IPS-NIHi7 (cell line): ENCODE results near the gene ACAP3.
A peak's percentile ranks its signal among the peaks of the same experiment; 100 is the strongest.

Experiments
- DNase-seq: peaks from one replicate; pipeline ENCODE4 v3.0.0; 2012; ENCODE audit warnings: mixed read lengths; ENCODE audit errors: extremely low spot score

The ACAP3 gene

GRCh38 chr1:1286313-1287261 is 21.1 kb downstream of the ACAP3 start:
- no peak for DNase-seq

GRCh38 chr1:1285611-1286311 is 22.0 kb downstream of the ACAP3 start:
- peak; percentile 13 for DNase-seq

DNA sequence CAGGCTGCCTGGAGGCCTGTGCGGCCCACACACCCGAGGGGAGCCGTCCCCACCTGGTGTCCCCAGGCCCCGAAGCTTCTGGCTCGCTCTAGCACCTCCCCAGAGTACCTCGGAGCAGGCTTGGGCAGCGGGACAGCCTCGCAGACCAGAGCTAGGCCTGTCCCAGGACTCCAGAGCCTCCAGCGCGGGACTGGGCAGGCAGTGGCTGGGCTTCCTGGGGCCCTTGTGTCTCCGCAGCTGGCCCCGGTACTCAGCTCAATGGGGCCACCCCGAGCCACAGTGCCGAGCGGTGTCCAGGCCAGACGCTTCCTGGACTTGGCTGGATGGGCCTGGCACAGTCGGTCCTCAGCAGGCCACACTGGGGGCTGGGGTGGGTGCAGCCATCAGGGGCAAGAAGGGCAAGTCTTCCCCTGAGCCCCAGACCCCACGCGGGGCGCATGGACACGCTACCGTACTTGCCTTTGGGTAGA is 22.6 kb downstream of the ACAP3 start:
- no peak for DNase-seq

GRCh38 chr1:1284221-1285101 is 23.3 kb downstream of the ACAP3 start:
- no peak for DNase-seq

DNA sequence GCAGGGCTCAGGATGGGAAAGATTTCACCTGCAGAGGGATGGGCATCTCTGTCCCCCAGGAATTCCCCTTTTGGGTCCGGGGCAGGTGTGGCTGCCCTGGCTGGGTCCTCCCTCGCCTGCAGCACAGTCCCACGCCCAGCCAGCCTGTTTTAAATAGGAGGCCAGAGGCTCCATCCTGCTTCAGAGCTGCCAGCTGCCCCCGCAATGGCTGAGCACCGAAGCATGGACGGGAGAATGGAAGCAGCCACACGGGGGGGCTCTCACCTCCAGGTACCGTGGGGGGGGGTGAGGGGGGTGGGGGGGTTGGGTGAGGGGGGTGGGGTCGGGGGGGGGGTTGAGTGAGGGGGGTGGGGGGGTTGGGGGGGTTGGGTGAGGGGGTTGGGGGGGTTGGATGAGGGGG is 23.9 kb downstream of the ACAP3 start:
- DNase-seq, result peak; percentile 59

DNA sequence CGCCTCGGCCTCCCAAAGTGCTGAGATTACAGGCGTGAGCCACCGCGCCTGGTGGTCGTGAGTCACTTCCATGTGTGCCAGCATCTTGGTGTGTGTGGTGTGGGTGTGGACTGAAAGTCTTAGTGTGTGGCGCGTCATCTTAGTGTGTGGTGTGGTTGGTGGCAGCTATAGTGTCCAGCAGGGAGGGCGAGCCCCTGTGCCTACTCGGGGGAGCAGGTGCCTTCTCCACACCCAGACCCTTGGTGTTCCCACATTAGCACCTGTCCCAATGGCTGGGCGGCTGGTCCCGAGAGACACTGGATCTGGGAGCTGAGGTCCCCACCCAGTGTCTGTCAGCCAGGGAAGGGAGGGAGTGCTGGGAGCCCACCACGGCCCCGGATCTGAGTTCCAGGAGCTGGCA is 24.7 kb downstream of the ACAP3 start:
- DNase-seq, result no peak

- no peak for DNase-seq
Observed at GRCh38 chr1:1281533-1282321, 26.0 kb downstream of the ACAP3 start.

- DNase-seq, result no peak
Observed at GRCh38 chr1:1280782-1281481, 26.8 kb downstream of the ACAP3 start.

- DNase-seq, result no peak
Observed at GRCh38 chr1:1279028-1279427, 28.7 kb downstream of the ACAP3 start.

GRCh38 chr1:1278620-1279019 is 29.1 kb downstream of the ACAP3 start:
- DNase-seq, result no peak

DNA sequence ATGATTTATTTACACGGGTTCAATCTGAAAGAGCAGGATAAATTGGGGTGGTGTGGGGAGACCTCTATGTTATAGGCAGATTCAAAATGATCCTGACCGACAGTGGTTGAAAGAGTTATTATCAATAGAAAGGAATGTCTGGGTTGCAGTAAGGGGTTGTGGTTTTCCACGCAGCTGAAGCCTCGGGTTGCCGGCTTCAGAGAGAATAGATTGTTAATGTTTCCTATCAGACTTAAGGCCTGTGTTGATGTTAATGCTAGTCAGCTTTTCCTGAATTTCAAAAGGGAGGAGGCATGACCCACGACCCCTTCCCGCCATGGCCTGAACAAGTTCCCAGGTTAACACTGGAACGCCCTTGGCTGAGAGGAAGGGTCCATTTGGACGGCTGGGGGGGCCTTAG is 31.9 kb downstream of the ACAP3 start:
- DNase-seq, result no peak

- DNase-seq, result no peak
Observed at GRCh38 chr1:1274931-1275431, 32.7 kb downstream of the ACAP3 start.

DNA sequence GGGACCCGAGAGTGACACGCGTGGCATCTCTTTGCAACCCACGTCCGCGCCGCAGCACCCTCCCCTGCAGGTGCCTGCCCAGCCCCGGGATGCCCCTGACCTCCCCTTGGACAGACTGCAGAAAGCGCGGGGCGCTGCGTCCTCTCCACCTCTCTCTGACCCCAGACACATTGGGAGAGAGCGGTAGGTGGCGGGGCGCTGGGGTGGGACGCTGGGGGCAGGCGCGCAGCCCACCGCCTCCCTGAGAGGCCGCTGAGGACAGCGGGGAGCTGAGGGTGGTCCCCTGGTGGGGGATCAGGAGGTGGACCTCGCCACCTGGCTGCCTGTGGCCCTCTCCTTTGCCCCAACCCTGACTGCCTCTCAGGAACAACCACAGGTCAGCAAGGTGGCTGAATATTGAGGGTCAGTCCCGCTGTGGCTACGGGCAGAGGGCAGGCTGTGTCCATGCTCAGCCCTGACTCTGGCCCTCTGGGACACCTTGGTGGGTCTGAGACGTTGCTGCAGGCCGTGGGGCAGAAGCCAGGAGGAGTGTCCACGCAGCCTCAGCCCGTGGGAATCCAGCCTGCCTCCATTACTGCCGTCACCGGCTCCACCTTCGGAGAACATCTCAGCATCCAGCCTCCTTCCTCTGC is 33.3 kb downstream of the ACAP3 start:
- no peak for DNase-seq

DNA sequence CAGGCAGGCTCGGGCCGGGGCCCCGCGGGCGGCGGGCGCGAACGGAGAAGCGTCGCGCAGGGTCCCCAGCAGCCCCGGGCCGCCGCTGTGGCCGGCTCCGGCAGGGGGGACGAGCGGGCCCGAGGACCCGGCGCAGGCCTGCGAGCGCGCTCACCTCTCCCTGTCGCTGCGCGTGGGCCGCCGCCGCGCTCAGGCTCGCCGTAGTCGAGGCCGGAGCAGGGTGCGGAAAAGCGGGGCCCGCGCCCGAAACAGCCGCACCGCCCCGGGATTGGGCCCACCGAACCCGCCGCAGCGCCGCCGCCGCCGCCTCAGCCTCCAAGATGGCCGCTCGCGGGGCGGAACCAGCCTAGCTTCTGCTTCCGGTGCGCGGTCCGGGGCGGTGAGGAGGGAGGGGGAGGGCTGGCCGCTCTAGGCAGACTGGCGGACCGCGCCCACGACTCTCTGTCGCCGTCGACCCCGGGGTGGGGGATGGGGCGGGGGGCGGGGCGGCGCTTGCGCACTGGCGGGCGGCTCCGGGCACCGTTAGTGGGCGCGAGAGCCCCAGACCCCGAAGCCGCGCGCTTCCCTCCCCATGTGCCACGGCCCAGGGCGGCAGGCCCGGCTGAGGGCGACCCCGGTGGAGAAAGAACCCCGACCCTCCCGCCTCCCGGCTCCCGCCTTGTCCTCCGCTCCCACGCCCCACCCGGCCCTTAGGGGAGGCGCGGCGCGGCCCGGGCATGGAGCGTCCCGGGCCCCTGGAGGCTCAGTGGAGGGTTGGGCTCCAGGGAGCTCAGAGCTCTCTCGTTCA is 34.0 kb downstream of the ACAP3 start, which contains the start of gene UBE2J2:
Gene UBE2J2, minus strand, starts transcription at position 343 of the 787 bp plus-strand sequence. CDS start 5,862 bp downstream, outside the sequence.
- peak; percentile 99 for DNase-seq

- DNase-seq, result no peak
Observed at GRCh38 chr1:1273209-1273511, 34.6 kb downstream of the ACAP3 start.

DNA sequence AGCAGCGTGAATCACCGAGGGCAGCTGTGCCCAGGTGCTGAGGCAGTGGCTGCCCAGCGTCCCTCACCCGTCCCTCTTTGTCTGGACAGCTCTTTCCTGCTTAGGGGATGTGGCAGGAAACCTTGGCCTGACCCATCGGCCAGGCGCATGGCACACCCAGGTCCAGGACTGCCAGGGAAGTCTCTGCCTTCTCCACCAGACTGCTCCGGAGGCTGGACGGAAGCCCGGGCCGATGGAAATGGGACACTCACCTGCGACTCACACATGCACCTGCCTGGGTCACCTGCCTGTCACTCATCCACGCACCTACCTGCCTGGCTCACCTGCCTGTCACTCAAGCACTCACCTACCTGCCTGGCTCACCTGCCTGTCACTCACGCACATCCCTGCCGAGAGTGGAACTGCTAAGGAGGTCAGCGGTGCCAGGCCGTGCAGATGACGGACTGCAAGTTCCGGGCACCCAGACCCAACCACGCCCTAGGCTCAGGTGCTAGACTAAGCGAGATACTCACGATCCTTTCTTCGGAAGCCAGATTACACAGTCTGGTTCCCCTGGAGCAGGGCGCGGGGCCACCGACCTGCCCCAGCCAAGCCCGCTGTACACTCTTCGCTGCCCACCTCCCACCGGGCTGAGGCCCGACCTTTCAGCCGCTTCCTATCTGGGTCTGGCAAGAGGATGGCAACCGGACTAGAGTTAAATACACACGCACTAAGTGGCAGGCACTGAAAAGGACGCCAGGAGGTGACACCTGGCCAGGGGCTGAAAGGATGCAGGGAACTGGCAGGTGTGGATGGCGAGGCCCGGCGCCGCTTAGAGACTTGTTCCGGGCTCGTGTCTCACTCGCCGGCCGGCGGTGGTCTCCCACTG is 35.2 kb downstream of the ACAP3 start:
- no peak for DNase-seq

- no peak for DNase-seq
Observed at GRCh38 chr1:1270813-1271212, 36.9 kb downstream of the ACAP3 start.

DNA sequence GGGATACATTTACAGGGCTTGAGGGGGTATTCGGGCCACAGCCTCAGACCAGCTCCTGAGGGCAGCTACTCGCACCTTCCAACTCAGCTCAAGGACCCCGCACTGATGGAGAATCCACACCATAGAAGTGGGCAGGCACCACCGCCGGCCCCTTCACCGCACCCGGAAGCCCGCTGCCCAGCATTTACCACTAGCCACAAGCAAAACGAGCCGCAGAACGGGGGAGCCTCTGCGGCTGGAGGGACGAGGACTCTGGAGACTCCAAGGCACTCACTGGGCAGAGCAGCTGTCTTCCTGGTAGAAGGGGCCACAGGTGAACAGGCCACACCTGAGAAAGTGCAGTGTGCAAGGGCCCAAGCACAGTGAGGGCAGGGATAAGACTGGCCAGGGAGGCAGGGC is 39.4 kb downstream of the ACAP3 start:
- DNase-seq, result no peak
